ENCODE results near the gene GAN. TPM values are rescaled to one million over a fixed set of nuclear protein-coding genes. Genes with fewer than 3 reads are reported as not detected.

The GAN gene
- total RNA-seq, 2 experiments from 2014 or later, result 4.5 to 4.7 TPM

DNA sequence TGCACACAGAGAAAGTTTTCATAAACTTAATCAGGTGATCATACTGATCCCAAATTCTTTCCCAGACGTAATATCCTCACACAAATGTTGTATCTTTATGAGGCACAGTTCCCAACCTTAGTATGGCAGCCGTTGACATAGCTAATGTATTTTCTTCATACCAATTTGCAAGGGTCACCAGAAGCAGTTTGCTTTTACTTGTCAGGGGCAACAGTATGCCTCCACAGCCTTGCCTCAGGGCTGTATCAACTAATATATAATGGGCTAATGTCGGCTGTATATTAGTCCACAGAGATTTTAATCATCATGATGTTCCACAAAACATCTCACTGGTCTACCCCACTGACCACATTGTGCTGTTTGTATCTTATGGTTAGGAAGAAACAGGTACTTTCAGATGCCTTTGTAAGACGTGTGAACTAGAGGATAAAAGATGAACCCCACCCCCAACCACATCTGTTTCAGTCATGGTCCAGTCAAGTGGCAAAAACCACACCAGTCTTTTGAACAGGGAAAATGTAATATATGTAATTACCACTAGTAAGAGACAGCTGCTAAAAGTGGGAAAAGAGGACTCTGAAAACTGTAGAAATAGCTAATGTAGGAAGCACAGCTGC lies 55.2 kb downstream of the GAN start:
- Histone ChIP-seq H3K36me3 (ENCODE audit: insufficient read depth, low read length) (peaks cover 54% of the 10 kb centered on the region), H3K4me1 (ENCODE audit: insufficient read depth, low read length) (no peaks in the 10 kb centered on the region), H3K4me3 (ENCODE audit: low read length) (no peak overlapping the region), H3K27ac (ENCODE audit: low read depth in 1 of 2, low read length in 2 of 2) (no peak overlapping the region), H3K9me3 (ENCODE audit: control insufficient read depth in 1 of 2, insufficient read depth in 1 of 2, low read length in 2 of 2) (no peaks in the 10 kb centered on the region), H3K27me3 (ENCODE audit: control insufficient read depth in 1 of 2, insufficient read depth in 2 of 2, low read length in 2 of 2) (no peaks in the 10 kb centered on the region)
- POLR2A ChIA-PET, result no interaction called here
- Mint-ChIP-seq H3K9me3 (no peaks in the 10 kb centered on the region), H3K27ac (no peak overlapping the region), H3K4me1 (ENCODE audit: low read depth) (peaks cover 7% of the 10 kb centered on the region), H3K4me3 (no peak overlapping the region), H3K27me3 (no peaks in the 10 kb centered on the region), H3K36me3 (ENCODE audit: low read depth) (peaks cover 70% of the 10 kb centered on the region)
- TF ChIP-seq, protein P1, sequence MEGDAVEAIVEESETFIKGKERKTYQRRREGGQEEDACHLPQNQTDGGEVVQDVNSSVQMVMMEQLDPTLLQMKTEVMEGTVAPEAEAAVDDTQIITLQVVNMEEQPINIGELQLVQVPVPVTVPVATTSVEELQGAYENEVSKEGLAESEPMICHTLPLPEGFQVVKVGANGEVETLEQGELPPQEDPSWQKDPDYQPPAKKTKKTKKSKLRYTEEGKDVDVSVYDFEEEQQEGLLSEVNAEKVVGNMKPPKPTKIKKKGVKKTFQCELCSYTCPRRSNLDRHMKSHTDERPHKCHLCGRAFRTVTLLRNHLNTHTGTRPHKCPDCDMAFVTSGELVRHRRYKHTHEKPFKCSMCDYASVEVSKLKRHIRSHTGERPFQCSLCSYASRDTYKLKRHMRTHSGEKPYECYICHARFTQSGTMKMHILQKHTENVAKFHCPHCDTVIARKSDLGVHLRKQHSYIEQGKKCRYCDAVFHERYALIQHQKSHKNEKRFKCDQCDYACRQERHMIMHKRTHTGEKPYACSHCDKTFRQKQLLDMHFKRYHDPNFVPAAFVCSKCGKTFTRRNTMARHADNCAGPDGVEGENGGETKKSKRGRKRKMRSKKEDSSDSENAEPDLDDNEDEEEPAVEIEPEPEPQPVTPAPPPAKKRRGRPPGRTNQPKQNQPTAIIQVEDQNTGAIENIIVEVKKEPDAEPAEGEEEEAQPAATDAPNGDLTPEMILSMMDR (IDR thresholded peaks at IDR 0.05), result no peak
- ATAC-seq (ENCODE audit: poor library complexity) (no peak), DNase-seq (peak in 1 of 14 experiments; percentile 2)
- CTCF ChIA-PET, result no interaction called here
- intact Hi-C loops (cut with DNase I, micrococcal nuclease), result loop anchor here in 1 of 2 experiments (2.0 to 5.0 kb wide), 3 partner anchors 21 to 517 kb away; no protein-coding TSS in a partner anchor

DNA sequence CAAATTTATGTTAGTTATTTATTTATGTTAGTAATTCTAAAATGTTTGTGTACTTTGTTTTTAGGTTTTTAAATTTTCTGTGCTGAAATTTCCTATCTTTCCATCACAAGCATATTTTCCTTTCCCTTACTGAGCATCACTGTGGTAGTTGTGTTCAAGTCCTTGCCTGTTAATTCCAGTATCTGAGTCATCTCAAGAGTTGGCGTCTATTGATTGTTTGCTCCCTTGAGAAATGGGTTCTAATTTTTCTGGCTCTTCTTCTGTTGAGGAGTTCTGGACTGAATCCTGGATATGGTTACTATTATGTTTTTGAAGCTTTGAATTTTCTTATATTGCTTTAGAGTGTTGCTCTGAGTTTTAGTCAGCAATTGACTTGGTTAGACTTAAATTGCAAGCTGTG lies 56.3 kb downstream of the GAN start:
- ATAC-seq (ENCODE audit: poor library complexity) (no peak), DNase-seq (no peak)
- H3K27me3 ChIP-seq (ENCODE audit: control insufficient read depth in 1 of 2, insufficient read depth in 2 of 2, low read length in 2 of 2), result no peaks in the 10 kb centered on the region
- no peak overlapping the region for H3K4me3 Mint-ChIP-seq
- peaks cover 44% of the 10 kb centered on the region for H3K36me3 ChIP-seq (ENCODE audit: insufficient read depth, low read length)
- H3K27me3 Mint-ChIP-seq, result no peaks in the 10 kb centered on the region
- H3K4me1 Mint-ChIP-seq (ENCODE audit: low read depth), result peaks cover 7% of the 10 kb centered on the region
- intact Hi-C loops (cut with DNase I, micrococcal nuclease), result no loop called here
- ChIA-PET POLR2A (no interaction called here), CTCF (no interaction called here)
- H3K4me1 ChIP-seq (ENCODE audit: insufficient read depth, low read length), result no peaks in the 10 kb centered on the region
- TF ChIP-seq, protein P1 (IDR thresholded peaks at IDR 0.05), result no peak
- H3K27ac Mint-ChIP-seq, result no peak overlapping the region
- no peak overlapping the region for H3K4me3 ChIP-seq (ENCODE audit: low read length)
- H3K36me3 Mint-ChIP-seq (ENCODE audit: low read depth), result peaks cover 59% of the 10 kb centered on the region
- H3K9me3 Mint-ChIP-seq, result no peaks in the 10 kb centered on the region
- H3K27ac ChIP-seq (ENCODE audit: low read depth in 1 of 2, low read length in 2 of 2), result no peak overlapping the region
- no peaks in the 10 kb centered on the region for H3K9me3 ChIP-seq (ENCODE audit: control insufficient read depth in 1 of 2, insufficient read depth in 1 of 2, low read length in 2 of 2)

DNA sequence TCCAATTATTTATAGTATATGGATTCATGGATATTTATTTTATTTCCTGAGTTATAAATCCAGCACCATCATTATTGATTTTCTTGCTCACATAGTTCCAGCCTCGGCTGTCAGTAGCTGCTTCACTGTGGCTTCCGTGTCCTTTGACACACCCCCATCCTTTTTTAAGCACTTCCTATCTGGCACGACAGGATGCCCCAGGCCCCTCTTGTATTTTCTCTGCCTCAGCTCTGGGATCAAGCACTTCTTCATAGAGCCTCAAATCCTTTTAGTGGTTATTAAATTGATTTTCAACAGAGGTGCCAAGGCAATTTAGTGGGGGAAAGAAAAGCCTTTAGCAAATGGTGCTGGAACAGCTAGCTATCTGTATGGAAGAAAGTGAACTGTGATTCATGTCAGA lies 59.8 kb downstream of the GAN start:
- ChIA-PET CTCF (no interaction called here), POLR2A (no interaction called here)
- H3K27me3 Mint-ChIP-seq, result no peaks in the 10 kb centered on the region
- Histone ChIP-seq H3K27ac (ENCODE audit: low read depth in 1 of 2, low read length in 2 of 2) (no peak overlapping the region), H3K27me3 (ENCODE audit: control insufficient read depth in 1 of 2, insufficient read depth in 2 of 2, low read length in 2 of 2) (no peaks in the 10 kb centered on the region), H3K36me3 (ENCODE audit: insufficient read depth, low read length) (peaks cover 44% of the 10 kb centered on the region), H3K4me1 (ENCODE audit: insufficient read depth, low read length) (no peaks in the 10 kb centered on the region), H3K9me3 (ENCODE audit: control insufficient read depth in 1 of 2, insufficient read depth in 1 of 2, low read length in 2 of 2) (no peaks in the 10 kb centered on the region), H3K4me3 (ENCODE audit: low read length) (no peak overlapping the region)
- intact Hi-C loops (cut with DNase I, micrococcal nuclease), result no loop called here
- no peaks in the 10 kb centered on the region for H3K9me3 Mint-ChIP-seq
- peaks cover 7% of the 10 kb centered on the region for H3K4me1 Mint-ChIP-seq (ENCODE audit: low read depth)
- ATAC-seq (ENCODE audit: poor library complexity), result no peak
- DNase-seq, result no peak
- H3K4me3 Mint-ChIP-seq, result no peak overlapping the region
- TF ChIP-seq, protein P1 (IDR thresholded peaks at IDR 0.05), result no peak
- H3K36me3 Mint-ChIP-seq (ENCODE audit: low read depth), result peaks cover 65% of the 10 kb centered on the region
- H3K27ac Mint-ChIP-seq, result no peak overlapping the region
